Measurements from ENCODE around the gene ABHD1. TPM values are rescaled to one million over a fixed set of nuclear protein-coding genes. Genes with fewer than 3 reads are reported as not detected.
A peak's percentile ranks its signal among the peaks of the same experiment; 100 is the strongest.

The ABHD1 gene
- total RNA-seq, 3 donors from 2014 or later (not counting 1 experiment from before 2014, with no cell fraction given), result 0.88 to 2.4 (median 1.2) TPM

DNA sequence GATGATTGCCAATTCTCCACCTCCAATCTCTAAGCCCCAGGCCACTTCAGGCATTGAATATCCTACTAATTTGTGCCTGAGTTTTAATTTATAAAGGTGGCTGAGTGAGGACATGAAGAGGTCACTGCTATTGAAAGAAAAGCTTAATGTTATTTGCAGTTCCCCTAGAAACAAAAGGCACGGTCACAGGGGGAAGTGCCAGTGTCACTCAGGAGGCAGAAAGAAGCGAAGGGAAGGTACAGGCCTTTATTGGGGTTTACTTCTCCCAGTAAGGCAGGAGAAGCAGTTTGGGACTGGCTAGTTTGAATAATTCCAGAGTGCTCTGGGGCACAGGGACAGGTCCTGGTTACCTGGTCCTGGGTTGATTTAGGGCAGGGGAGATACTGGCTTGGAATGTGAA, 1.7 kb upstream of the ABHD1 start:
- H3K36me3 Mint-ChIP-seq, result no peaks in the 10 kb centered on the region
- 80% methylated on average over 2 of the region's 2 CpGs for WGBS (ENCODE audit: insufficient coverage)
- DNase-seq, result no peak
- Histone ChIP-seq H3K9me3 (ENCODE audit: control insufficient read depth, insufficient read depth, low read length) (no peaks in the 10 kb centered on the region), H3K4me1 (ENCODE audit: control insufficient read depth, insufficient read depth, low read length) (peaks cover 24% of the 10 kb centered on the region), H3K36me3 (ENCODE audit: control insufficient read depth, insufficient read depth, low read length) (no peaks in the 10 kb centered on the region), H3K4me3 (ENCODE audit: low read length) (no peak overlapping the region), H3K27ac (ENCODE audit: low read length) (no peak overlapping the region), H3K27me3 (ENCODE audit: control insufficient read depth, insufficient read depth, low read length) (peaks cover 9% of the 10 kb centered on the region)
- intact Hi-C loops (cut with micrococcal nuclease), result no loop called here
- TF ChIP-seq, protein P1, sequence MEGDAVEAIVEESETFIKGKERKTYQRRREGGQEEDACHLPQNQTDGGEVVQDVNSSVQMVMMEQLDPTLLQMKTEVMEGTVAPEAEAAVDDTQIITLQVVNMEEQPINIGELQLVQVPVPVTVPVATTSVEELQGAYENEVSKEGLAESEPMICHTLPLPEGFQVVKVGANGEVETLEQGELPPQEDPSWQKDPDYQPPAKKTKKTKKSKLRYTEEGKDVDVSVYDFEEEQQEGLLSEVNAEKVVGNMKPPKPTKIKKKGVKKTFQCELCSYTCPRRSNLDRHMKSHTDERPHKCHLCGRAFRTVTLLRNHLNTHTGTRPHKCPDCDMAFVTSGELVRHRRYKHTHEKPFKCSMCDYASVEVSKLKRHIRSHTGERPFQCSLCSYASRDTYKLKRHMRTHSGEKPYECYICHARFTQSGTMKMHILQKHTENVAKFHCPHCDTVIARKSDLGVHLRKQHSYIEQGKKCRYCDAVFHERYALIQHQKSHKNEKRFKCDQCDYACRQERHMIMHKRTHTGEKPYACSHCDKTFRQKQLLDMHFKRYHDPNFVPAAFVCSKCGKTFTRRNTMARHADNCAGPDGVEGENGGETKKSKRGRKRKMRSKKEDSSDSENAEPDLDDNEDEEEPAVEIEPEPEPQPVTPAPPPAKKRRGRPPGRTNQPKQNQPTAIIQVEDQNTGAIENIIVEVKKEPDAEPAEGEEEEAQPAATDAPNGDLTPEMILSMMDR (IDR thresholded peaks at IDR 0.05), result no peak
- H3K4me3 Mint-ChIP-seq, result peak overlapping the region; percentile 22
- no peak for ATAC-seq
- H3K9me3 Mint-ChIP-seq, result no peaks in the 10 kb centered on the region
- peaks cover 9 to 18% of the 10 kb centered on the region in 2 donors for H3K4me1 Mint-ChIP-seq
- H3K27ac Mint-ChIP-seq, result no peak overlapping the region
- H3K27me3 Mint-ChIP-seq (ENCODE audit: low read depth in 2 of 2), result peaks cover 13 to 23% of the 10 kb centered on the region in 2 donors

DNA sequence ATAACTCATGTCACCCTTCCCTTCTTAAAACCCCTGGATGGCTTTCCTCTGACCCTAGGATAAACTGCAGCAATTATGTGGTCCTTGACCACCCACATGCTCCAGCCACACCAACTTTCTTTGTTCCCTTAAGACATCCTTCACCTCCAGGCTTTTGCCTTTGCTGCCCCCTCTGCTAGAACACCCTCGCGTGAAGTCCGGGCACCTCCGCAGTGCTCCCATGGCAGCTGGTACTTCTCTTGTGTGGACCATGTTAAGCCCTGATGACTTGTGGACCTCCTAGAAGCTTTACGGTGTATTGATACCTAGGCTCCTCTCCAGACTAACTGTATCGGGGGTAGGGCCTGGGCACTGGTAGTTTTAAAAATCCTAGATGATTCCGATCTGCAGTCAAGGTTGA, 824 bp upstream of the ABHD1 start:
- Histone ChIP-seq H3K4me3 (ENCODE audit: low read length) (peak overlapping the region; percentile 71), H3K27me3 (ENCODE audit: control insufficient read depth, insufficient read depth, low read length) (peaks cover 9% of the 10 kb centered on the region), H3K27ac (ENCODE audit: low read length) (peak overlapping the region; percentile 68), H3K36me3 (ENCODE audit: control insufficient read depth, insufficient read depth, low read length) (no peaks in the 10 kb centered on the region), H3K4me1 (ENCODE audit: control insufficient read depth, insufficient read depth, low read length) (peaks cover 24% of the 10 kb centered on the region), H3K9me3 (ENCODE audit: control insufficient read depth, insufficient read depth, low read length) (no peaks in the 10 kb centered on the region)
- DNase-seq (no peak), ATAC-seq (no peak)
- Mint-ChIP-seq H3K27me3 (ENCODE audit: low read depth in 2 of 2) (peaks cover 13 to 16% of the 10 kb centered on the region in 2 donors), H3K9me3 (no peaks in the 10 kb centered on the region), H3K36me3 (no peaks in the 10 kb centered on the region), H3K4me3 (peak overlapping the region; percentile 90), H3K4me1 (peaks cover 9 to 18% of the 10 kb centered on the region in 2 donors), H3K27ac (peak overlapping the region; percentile 77 to 84)
- intact Hi-C loops (cut with micrococcal nuclease), result loop anchor here (1.0 kb wide), 1 partner anchor 12 kb away; the partner anchor contains the start of gene PREB
- 96% methylated on average over 7 of the region's 7 CpGs for WGBS (ENCODE audit: insufficient coverage)
- TF ChIP-seq, protein P1 (IDR thresholded peaks at IDR 0.05), result no peak

DNA sequence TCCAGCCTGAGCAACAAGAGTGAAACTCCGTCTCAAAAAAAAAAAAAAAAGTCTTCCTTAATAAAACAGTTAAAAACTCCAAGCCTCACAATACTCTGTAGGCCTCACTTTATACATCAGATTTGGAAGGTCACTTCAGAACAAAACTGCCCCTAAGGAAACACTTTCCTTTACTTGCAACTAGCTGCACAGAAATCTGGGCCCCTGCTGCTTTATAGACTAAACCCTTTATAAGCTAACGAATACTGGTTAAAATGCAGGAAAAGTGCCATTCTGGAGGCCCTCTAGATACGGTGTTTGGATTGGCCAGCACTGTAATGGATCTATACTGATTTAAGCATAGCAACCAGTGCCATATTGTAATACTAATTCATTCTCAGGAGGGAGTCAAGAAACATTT, 1.5 kb downstream of the ABHD1 start:
- no peak for DNase-seq
- Histone ChIP-seq H3K36me3 (ENCODE audit: control insufficient read depth, insufficient read depth, low read length) (peaks cover 4% of the 10 kb centered on the region), H3K9me3 (ENCODE audit: control insufficient read depth, insufficient read depth, low read length) (no peaks in the 10 kb centered on the region), H3K4me1 (ENCODE audit: control insufficient read depth, insufficient read depth, low read length) (peaks cover 15% of the 10 kb centered on the region), H3K27me3 (ENCODE audit: control insufficient read depth, insufficient read depth, low read length) (no peaks in the 10 kb centered on the region), H3K27ac (ENCODE audit: low read length) (no peak overlapping the region), H3K4me3 (ENCODE audit: low read length) (no peak overlapping the region)
- Mint-ChIP-seq H3K4me3 (peak overlapping the region; percentile 58), H3K4me1 (peaks cover 9 to 22% of the 10 kb centered on the region in 2 donors), H3K9me3 (no peaks in the 10 kb centered on the region), H3K27me3 (ENCODE audit: low read depth in 2 of 2) (peaks cover 2 to 3% of the 10 kb centered on the region in 2 donors), H3K36me3 (no peaks in the 10 kb centered on the region), H3K27ac (no peak overlapping the region)
- ATAC-seq, result no peak
- TF ChIP-seq, protein P1 (IDR thresholded peaks at IDR 0.05), result no peak
- intact Hi-C loops (cut with micrococcal nuclease), result no loop called here
- WGBS (ENCODE audit: insufficient coverage), result 95% methylated on average over 3 of the region's 3 CpGs

DNA sequence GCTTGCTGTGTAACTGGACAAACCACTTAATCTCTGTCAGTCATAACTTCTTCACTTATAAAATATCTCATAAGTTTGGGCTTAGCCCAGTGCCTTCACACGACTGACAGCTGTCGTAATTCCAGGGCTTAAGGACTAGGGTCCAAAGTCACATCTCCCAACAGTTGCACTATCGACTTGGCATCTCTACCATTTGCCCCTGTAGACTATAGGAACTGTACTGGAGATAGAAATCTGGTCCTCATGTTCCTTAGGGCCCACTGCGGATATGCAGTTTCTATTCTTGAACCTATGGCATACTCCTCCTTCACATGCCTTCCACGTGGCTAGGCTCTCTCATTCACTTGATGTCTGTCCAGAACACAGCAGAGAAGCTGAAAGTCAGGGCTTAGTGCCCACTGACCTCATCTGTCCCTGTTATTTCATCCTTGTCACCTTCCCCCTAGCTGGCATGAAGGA, 2.7 kb downstream of the ABHD1 start:
- TF ChIP-seq, protein P1 (IDR thresholded peaks at IDR 0.05), result no peak
- Mint-ChIP-seq H3K4me3 (no peak overlapping the region), H3K27ac (peak overlapping the region in 1 of 2 donors; percentile 15), H3K27me3 (ENCODE audit: low read depth in 2 of 2) (no peaks in the 10 kb centered on the region), H3K36me3 (no peaks in the 10 kb centered on the region), H3K4me1 (peaks cover 9 to 29% of the 10 kb centered on the region in 2 donors), H3K9me3 (no peaks in the 10 kb centered on the region)
- no peaks in the 10 kb centered on the region for H3K27me3 ChIP-seq (ENCODE audit: control insufficient read depth, insufficient read depth, low read length)
- no peaks in the 10 kb centered on the region for H3K9me3 ChIP-seq (ENCODE audit: control insufficient read depth, insufficient read depth, low read length)
- H3K36me3 ChIP-seq (ENCODE audit: control insufficient read depth, insufficient read depth, low read length), result peaks cover 16% of the 10 kb centered on the region
- DNase-seq, result no peak
- intact Hi-C loops (cut with micrococcal nuclease), result no loop called here
- H3K27ac ChIP-seq (ENCODE audit: low read length), result no peak overlapping the region
- ATAC-seq, result no peak
- peaks cover 15% of the 10 kb centered on the region for H3K4me1 ChIP-seq (ENCODE audit: control insufficient read depth, insufficient read depth, low read length)
- 75% methylated on average over 5 of the region's 5 CpGs for WGBS (ENCODE audit: insufficient coverage)
- no peak overlapping the region for H3K4me3 ChIP-seq (ENCODE audit: low read length)
